GM23338 (cell line): ENCODE data around the gene CLNK. TPM values are rescaled to one million over a fixed set of nuclear protein-coding genes. Genes with fewer than 3 reads are reported as not detected.
A peak's percentile ranks its signal among the peaks of the same experiment; 100 is the strongest.

Source experiments
- ATAC-seq: fragments of 200-7000 bp; cut with Tn5 transposase; 3 replicates; pipeline ENCODE4 v1.9.1; 2020
- DNase-seq: peaks from one replicate; pipeline ENCODE4 v3.0.0-alpha.2; 2015; ENCODE audit warnings: low spot score
- H2AFZ ChIP-seq: fragments of 200-600 bp; sonication (generic); 2 replicates; pipeline ENCODE4 v1.8.0; 2016; ENCODE audit warnings: antibody characterized with exemption, mild to moderate bottlenecking, moderate library complexity
- H3F3A ChIP-seq: fragments of 200-600 bp; sonication (generic); replicated peaks from 2 replicates; pipeline ENCODE4 v1.8.0; 2017; ENCODE audit warnings: antibody characterized with exemption, mixed run types, low read depth
- H3K27ac ChIP-seq: fragments of 200-600 bp; sonication (generic); 2 replicates; pipeline ENCODE4 v1.6.1; 2016; ENCODE audit warnings: low read depth
- H3K27me3 ChIP-seq: fragments of 200-600 bp; sonication (generic); 2 replicates; pipeline ENCODE4 v1.8.0; 2016; ENCODE audit warnings: mild to moderate bottlenecking, mixed run types, moderate library complexity; ENCODE audit not compliant: insufficient read depth
- H3K36me3 ChIP-seq: fragments of 200-600 bp; sonication (generic); 2 replicates; pipeline ENCODE4 v1.8.0; 2016; ENCODE audit warnings: mild to moderate bottlenecking; ENCODE audit not compliant: insufficient read depth
- H3K4me1 ChIP-seq: fragments of 200-600 bp; sonication (generic); 2 replicates; pipeline ENCODE4 v1.8.0; 2016; ENCODE audit warnings: mild to moderate bottlenecking, moderate library complexity; ENCODE audit not compliant: insufficient read depth
- H3K4me2 ChIP-seq: fragments of 200-600 bp; sonication (generic); 2 replicates; pipeline ENCODE4 v1.7.1; 2017; ENCODE audit warnings: mixed run types
- H3K4me3 ChIP-seq: fragments of 200-600 bp; sonication (generic); 2 replicates; pipeline ENCODE4 v1.6.1; 2016; ENCODE audit warnings: mixed run types
- H3K79me2 ChIP-seq: fragments of 200-600 bp; sonication (generic); replicated peaks from 2 replicates; pipeline ENCODE4 v1.8.0; 2017; ENCODE audit warnings: mild to moderate bottlenecking; ENCODE audit not compliant: insufficient read depth
- H3K9me2 ChIP-seq: fragments of 200-600 bp; sonication (generic); 2 replicates; pipeline ENCODE4 v1.8.0; 2017; ENCODE audit not compliant: insufficient read depth
- H4K20me1 ChIP-seq: fragments of 200-600 bp; sonication (generic); replicated peaks from 2 replicates; pipeline ENCODE4 v1.8.0; 2017; ENCODE audit warnings: mild to moderate bottlenecking; ENCODE audit not compliant: insufficient read depth
- H3K27ac Mint-ChIP-seq: 2 replicates; pipeline ENCODE4 v1.8.0; 2020; ENCODE audit warnings: inconsistent platforms, mild to moderate bottlenecking, moderate library complexity, mixed read lengths
- H3K27me3 Mint-ChIP-seq: 3 replicates; pipeline ENCODE4 v1.8.0; 2022; ENCODE audit warnings: low read depth, mild to moderate bottlenecking, moderate library complexity, mixed read lengths, inconsistent platforms; ENCODE audit not compliant: insufficient read depth, poor library complexity
- H3K36me3 Mint-ChIP-seq: 3 replicates; pipeline ENCODE4 v1.8.0; 2021; ENCODE audit warnings: low read depth, mild to moderate bottlenecking, inconsistent platforms, moderate library complexity, mixed read lengths
- H3K4me1 Mint-ChIP-seq: 3 replicates; pipeline ENCODE4 v1.8.0; 2020; ENCODE audit warnings: mild to moderate bottlenecking, inconsistent platforms, mixed read lengths
- H3K4me3 Mint-ChIP-seq: 3 replicates; pipeline ENCODE4 v1.8.0; 2021; ENCODE audit warnings: moderate library complexity, mild to moderate bottlenecking, inconsistent platforms, mixed read lengths
- H3K9me3 Mint-ChIP-seq: 3 replicates; pipeline ENCODE4 v1.8.0; 2020; ENCODE audit warnings: moderate library complexity, mild to moderate bottlenecking, inconsistent platforms, mixed read lengths
- ETS1 ChIP-seq: IDR thresholded peaks from 2 replicates; pipeline ENCODE4 v1.6.1; 2016; ENCODE audit warnings: antibody characterized with exemption
- EZH2phosphoT487 ChIP-seq: fragments of 200-600 bp; sonication (generic); IDR thresholded peaks from one replicate; pipeline ENCODE4 v1.8.1; 2018; ENCODE audit warnings: antibody characterized with exemption; ENCODE audit not compliant: unreplicated experiment
- JUNB ChIP-seq: IDR thresholded peaks from one replicate; pipeline ENCODE4 v1.6.1; 2016; ENCODE audit warnings: antibody characterized with exemption; ENCODE audit not compliant: unreplicated experiment
- NANOG ChIP-seq: IDR thresholded peaks from 2 replicates; pipeline ENCODE4 v1.6.1; 2016; ENCODE audit warnings: antibody characterized with exemption, borderline replicate concordance
- POLR2AphosphoS5 ChIP-seq: IDR thresholded peaks from 2 replicates; pipeline ENCODE4 v1.6.1; 2016; ENCODE audit warnings: antibody characterized with exemption, low read depth
- STAT1 ChIP-seq: IDR thresholded peaks from one replicate; pipeline ENCODE4 v1.6.1; 2016; ENCODE audit warnings: antibody characterized with exemption; ENCODE audit not compliant: unreplicated experiment
- ZNF114 ChIP-seq: fragments of 250-450 bp; sonication (Bioruptor Pico); IDR thresholded peaks from 2 replicates; pipeline ENCODE4 v1.5.0; 2020; ENCODE audit warnings: mild to moderate bottlenecking, moderate library complexity
- ZNF462 ChIP-seq: fragments of 250-450 bp; sonication (Bioruptor Pico); IDR thresholded peaks from 2 replicates; pipeline ENCODE4 v1.5.0; 2020; ENCODE audit warnings: mild to moderate bottlenecking, moderate library complexity
- polyA plus RNA-seq: library from polyadenylated mRNA; unstranded; fragments of >200 nt; fragmentation: Nextera tagmentation; extraction: Ambion mirVana; gene quantifications from 2 replicates; pipeline ENCODE4 v1.2.1, GENCODE V29; 2016
- total RNA-seq: library from RNA; depleted of rRNA; stranded (reverse); fragments of >200 nt; shearing (Covaris generic); gene quantifications from 2 replicates; pipeline ENCODE4 v1.2.3, GENCODE V29; 2014
- TF ChIP-seq, protein P1 (sequence below), 2 experiments: fragments of 200-600 bp in 1 of 2; sonication (generic) in 1 of 2; conservative IDR thresholded peaks; 2 replicates each; pipeline versions ENCODE4 v1.5.1 to v1.6.1; 2016 to 2017; ENCODE audit warnings: antibody characterized with exemption in 2 of 2, low read depth in 2 of 2, mild to moderate bottlenecking in 2 of 2, moderate library complexity in 1 of 2

CLNK gene
- total and polyA plus RNA-seq, 2 experiments from 2014 or later, result not detected

GRCh38 chr4:10454121-10454520, 230.4 kb downstream of the CLNK start:
- peaks cover 37% of the 10 kb centered on the region for H3K27me3 Mint-ChIP-seq
- H3K9me2 ChIP-seq, result no peaks in the 10 kb centered on the region
- no peak overlapping the region for H2AFZ ChIP-seq
- peaks cover 30% of the 10 kb centered on the region for H3K4me1 ChIP-seq
- TF ChIP-seq, protein P1, sequence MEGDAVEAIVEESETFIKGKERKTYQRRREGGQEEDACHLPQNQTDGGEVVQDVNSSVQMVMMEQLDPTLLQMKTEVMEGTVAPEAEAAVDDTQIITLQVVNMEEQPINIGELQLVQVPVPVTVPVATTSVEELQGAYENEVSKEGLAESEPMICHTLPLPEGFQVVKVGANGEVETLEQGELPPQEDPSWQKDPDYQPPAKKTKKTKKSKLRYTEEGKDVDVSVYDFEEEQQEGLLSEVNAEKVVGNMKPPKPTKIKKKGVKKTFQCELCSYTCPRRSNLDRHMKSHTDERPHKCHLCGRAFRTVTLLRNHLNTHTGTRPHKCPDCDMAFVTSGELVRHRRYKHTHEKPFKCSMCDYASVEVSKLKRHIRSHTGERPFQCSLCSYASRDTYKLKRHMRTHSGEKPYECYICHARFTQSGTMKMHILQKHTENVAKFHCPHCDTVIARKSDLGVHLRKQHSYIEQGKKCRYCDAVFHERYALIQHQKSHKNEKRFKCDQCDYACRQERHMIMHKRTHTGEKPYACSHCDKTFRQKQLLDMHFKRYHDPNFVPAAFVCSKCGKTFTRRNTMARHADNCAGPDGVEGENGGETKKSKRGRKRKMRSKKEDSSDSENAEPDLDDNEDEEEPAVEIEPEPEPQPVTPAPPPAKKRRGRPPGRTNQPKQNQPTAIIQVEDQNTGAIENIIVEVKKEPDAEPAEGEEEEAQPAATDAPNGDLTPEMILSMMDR (conservative IDR thresholded peaks at IDR 0.05; ENCODE audit: low read depth in 2 of 2), result no peak
- no peak for TF ChIP-seq ETS1
- no peak for TF ChIP-seq STAT1
- no peak for TF ChIP-seq POLR2AphosphoS5
- TF ChIP-seq ZNF114 (CRISPR knock-in tag), result no peak
- no peak for TF ChIP-seq EZH2phosphoT487
- no peak for TF ChIP-seq JUNB
- no peak for TF ChIP-seq ZNF462
- no peak for TF ChIP-seq NANOG
- no peak overlapping the region for H3K27ac ChIP-seq
- H3K4me1 Mint-ChIP-seq, result peaks cover 27% of the 10 kb centered on the region
- H3K4me2 ChIP-seq, result peak overlapping the region; percentile 91; the same call in 1 of the 2 replicates
- no peaks in the 10 kb centered on the region for H3F3A ChIP-seq
- peaks cover 15% of the 10 kb centered on the region for H3K36me3 Mint-ChIP-seq
- peaks cover 49% of the 10 kb centered on the region for H3K27me3 ChIP-seq
- H3K4me3 Mint-ChIP-seq, result no peak overlapping the region
- H4K20me1 ChIP-seq, result peaks cover 26% of the 10 kb centered on the region
- no peaks in the 10 kb centered on the region for H3K79me2 ChIP-seq
- H3K27ac Mint-ChIP-seq, result no peak overlapping the region
- H3K36me3 ChIP-seq, result no peaks in the 10 kb centered on the region
- DNase-seq, result no peak
- no peak overlapping the region for H3K4me3 ChIP-seq
- H3K9me3 Mint-ChIP-seq, result no peaks in the 10 kb centered on the region; the same call in 2 of the 3 replicates
- ATAC-seq, result no peak
